ENCODE measurements around the gene RAB3GAP1.

GRCh38 chr2:135157856-135158255, 105.8 kb downstream of the RAB3GAP1 start:
- TF ChIP-seq CTCF (IDR thresholded peaks at IDR 0.05; ENCODE audit: insufficient read depth, low read depth, low read length) (no peak), EZH2 (IDR thresholded peaks at IDR 0.05; ENCODE audit: insufficient read depth, low read length) (no peak)
